WERI-Rb-1 (cell line): ENCODE measurements around the gene FHIT.

Experiments
- DNase-seq: peaks from one replicate; pipeline ENCODE4 v3.0.0-alpha.2; 2020
- H3K27ac ChIP-seq: fragments of 250-450 bp; sonication (Bioruptor Pico); 2 replicates; pipeline ENCODE4 v1.5.1; 2020; ENCODE audit warnings: mild to moderate bottlenecking, moderate library complexity
- H3K27me3 ChIP-seq: fragments of 250-450 bp; sonication (Bioruptor Pico); 2 replicates; pipeline ENCODE4 v1.5.1; 2021; ENCODE audit warnings: mild to moderate bottlenecking, low read depth, moderate library complexity; ENCODE audit not compliant: insufficient read depth, severe bottlenecking
- H3K36me3 ChIP-seq: fragments of 250-450 bp; sonication (Bioruptor Pico); 2 replicates; pipeline ENCODE4 v1.5.1; 2020; ENCODE audit warnings: mild to moderate bottlenecking, moderate library complexity
- H3K4me3 ChIP-seq: 2 replicates; pipeline ENCODE4 v1.5.1; 2011; ENCODE audit warnings: low read depth, mild to moderate bottlenecking, control low read depth, low read length
- H3K9me3 ChIP-seq: fragments of 250-450 bp; sonication (Bioruptor Pico); 2 replicates; pipeline ENCODE4 v1.5.1; 2021; ENCODE audit warnings: mild to moderate bottlenecking, moderate library complexity; ENCODE audit not compliant: severe bottlenecking
- CTCF ChIP-seq: IDR thresholded peaks from 2 replicates; pipeline ENCODE4 v1.5.1; 2011; ENCODE audit warnings: low read depth, mild to moderate bottlenecking, control low read depth, inconsistent platforms, low read length

The FHIT gene

GRCh38 chr3:60080648-60081047, 1170.6 kb downstream of the FHIT start:
- no peak for DNase-seq
- no peaks in the 10 kb centered on the region for H3K9me3 ChIP-seq
- TF ChIP-seq CTCF, result no peak
- no peak overlapping the region for H3K4me3 ChIP-seq
- no peak overlapping the region for H3K27ac ChIP-seq
- no peaks in the 10 kb centered on the region for H3K27me3 ChIP-seq
- no peaks in the 10 kb centered on the region for H3K36me3 ChIP-seq

- H3K36me3 ChIP-seq, result no peaks in the 10 kb centered on the region
- H3K27ac ChIP-seq, result no peak overlapping the region
- H3K9me3 ChIP-seq, result no peaks in the 10 kb centered on the region
- H3K4me3 ChIP-seq, result no peak overlapping the region
- H3K27me3 ChIP-seq, result no peaks in the 10 kb centered on the region
- TF ChIP-seq CTCF, result no peak
- peak; percentile 11 for DNase-seq
Observed at GRCh38 chr3:60079076-60079475, 1172.2 kb downstream of the FHIT start.

GRCh38 chr3:60076331-60076730, 1174.9 kb downstream of the FHIT start:
- H3K4me3 ChIP-seq, result no peak overlapping the region
- DNase-seq, result no peak
- H3K27me3 ChIP-seq, result no peaks in the 10 kb centered on the region
- H3K36me3 ChIP-seq, result no peaks in the 10 kb centered on the region
- H3K27ac ChIP-seq, result no peak overlapping the region
- no peak for TF ChIP-seq CTCF
- no peaks in the 10 kb centered on the region for H3K9me3 ChIP-seq

GRCh38 chr3:60073942-60074341, 1177.3 kb downstream of the FHIT start:
- DNase-seq, result no peak
- no peak overlapping the region for H3K27ac ChIP-seq
- no peaks in the 10 kb centered on the region for H3K9me3 ChIP-seq
- H3K4me3 ChIP-seq, result no peak overlapping the region
- no peaks in the 10 kb centered on the region for H3K36me3 ChIP-seq
- no peaks in the 10 kb centered on the region for H3K27me3 ChIP-seq
- no peak for TF ChIP-seq CTCF

DNA sequence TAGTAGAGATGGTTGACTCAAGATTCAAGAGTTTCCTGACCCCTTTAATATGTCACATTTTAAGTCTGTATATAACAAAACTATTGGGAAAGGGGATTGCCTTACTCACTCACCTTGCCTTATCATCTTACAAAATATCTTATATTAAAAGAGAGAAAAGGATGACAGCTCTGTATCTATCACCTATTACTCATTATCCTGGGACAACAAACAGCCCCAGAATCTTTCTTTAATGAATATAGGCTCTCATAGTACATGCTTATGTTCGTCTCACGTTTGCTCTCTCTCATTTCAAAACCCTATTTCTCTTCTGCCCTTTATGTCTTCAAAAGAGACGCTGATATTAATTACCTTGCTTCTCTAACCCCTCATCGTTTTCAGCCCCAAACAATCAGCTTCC, 1178.0 kb downstream of the FHIT start:
- no peak for TF ChIP-seq CTCF
- no peaks in the 10 kb centered on the region for H3K9me3 ChIP-seq
- H3K27ac ChIP-seq, result no peak overlapping the region
- no peak for DNase-seq
- H3K4me3 ChIP-seq, result no peak overlapping the region
- H3K36me3 ChIP-seq, result no peaks in the 10 kb centered on the region
- no peaks in the 10 kb centered on the region for H3K27me3 ChIP-seq

GRCh38 chr3:60070366-60070765, 1180.9 kb downstream of the FHIT start:
- no peaks in the 10 kb centered on the region for H3K36me3 ChIP-seq
- H3K27me3 ChIP-seq, result no peaks in the 10 kb centered on the region
- H3K9me3 ChIP-seq, result no peaks in the 10 kb centered on the region
- H3K4me3 ChIP-seq, result no peak overlapping the region
- no peak for TF ChIP-seq CTCF
- DNase-seq, result no peak
- no peak overlapping the region for H3K27ac ChIP-seq
